Loucy (cell line): Measurements from ENCODE around the gene TJP1.

Experiments used
- H2AFZ ChIP-seq: fragments of 200-600 bp; sonication (generic); 2 replicates; pipeline ENCODE4 v1.6.0; 2016; ENCODE audit warnings: antibody characterized with exemption, mild to moderate bottlenecking, low read length, moderate library complexity
- H3F3A ChIP-seq: fragments of 200-600 bp; 2 replicates; pipeline ENCODE4 v1.6.0; 2016; ENCODE audit warnings: antibody characterized with exemption, low read depth, mild to moderate bottlenecking
- H3K27me3 ChIP-seq: fragments of 200-600 bp; sonication (generic); 2 replicates; pipeline ENCODE4 v1.6.1; 2014; ENCODE audit warnings: low read length, mild to moderate bottlenecking; ENCODE audit not compliant: insufficient read depth, poor library complexity, severe bottlenecking
- H3K36me3 ChIP-seq: fragments of 200-600 bp; sonication (generic); 2 replicates; pipeline ENCODE4 v1.6.1; 2016; ENCODE audit warnings: low read length; ENCODE audit not compliant: insufficient read depth
- H3K4me1 ChIP-seq: fragments of 200-600 bp; sonication (generic); 2 replicates; pipeline ENCODE4 v1.5.1; 2014; ENCODE audit warnings: low read length, mild to moderate bottlenecking; ENCODE audit not compliant: insufficient read depth, poor library complexity, severe bottlenecking
- H3K4me2 ChIP-seq: fragments of 200-600 bp; sonication (generic); 2 replicates; pipeline ENCODE4 v1.6.0; 2014; ENCODE audit warnings: antibody characterized with exemption, low read length, low read depth, mild to moderate bottlenecking; ENCODE audit not compliant: poor library complexity, severe bottlenecking
- H3K4me3 ChIP-seq: fragments of 200-600 bp; sonication (generic); 2 replicates; pipeline ENCODE4 v1.5.1; 2014; ENCODE audit warnings: low read length, mild to moderate bottlenecking, mixed read lengths; ENCODE audit not compliant: poor library complexity, severe bottlenecking
- H3K79me2 ChIP-seq: fragments of 200-600 bp; sonication (generic); 2 replicates; pipeline ENCODE4 v1.6.1; 2014; ENCODE audit warnings: low read length; ENCODE audit not compliant: insufficient read depth
- H3K9ac ChIP-seq: fragments of 200-600 bp; sonication (generic); 2 replicates; pipeline ENCODE4 v1.6.0; 2014; ENCODE audit warnings: mild to moderate bottlenecking, low read depth, low read length, moderate library complexity; ENCODE audit not compliant: poor library complexity, severe bottlenecking
- H3K9me2 ChIP-seq: fragments of 200-600 bp; sonication (generic); replicated peaks from 2 replicates; pipeline ENCODE4 v1.6.1; 2016; ENCODE audit warnings: low read depth, low read length, mixed read lengths
- H3K9me3 ChIP-seq: fragments of 200-600 bp; sonication (generic); 2 replicates; pipeline ENCODE4 v1.6.1; 2014; ENCODE audit warnings: mild to moderate bottlenecking, antibody characterized with exemption, low read length, low read depth; ENCODE audit not compliant: insufficient read depth
- H4K20me1 ChIP-seq: fragments of 200-600 bp; sonication (generic); 2 replicates; pipeline ENCODE4 v1.6.0; 2014; ENCODE audit warnings: antibody characterized with exemption, low read length, mild to moderate bottlenecking; ENCODE audit not compliant: insufficient read depth, poor library complexity, severe bottlenecking
- CTCF ChIP-seq: fragments of 200-600 bp; sonication (generic); conservative IDR thresholded peaks from 2 replicates; pipeline ENCODE4 v1.5.1; 2014; ENCODE audit warnings: mild to moderate bottlenecking, antibody characterized with exemption, low read length
- EZH2phosphoT487 ChIP-seq: fragments of 200-600 bp; IDR thresholded peaks from 2 replicates; pipeline ENCODE4 v1.6.1; 2018; ENCODE audit warnings: antibody characterized with exemption, mild to moderate bottlenecking, moderate library complexity, borderline replicate concordance

TJP1 gene

GRCh38 chr15:29789871-29790270, 32.4 kb downstream of the TJP1 start:
- H3K9me2 ChIP-seq = no peaks in the 10 kb centered on the region
- no peaks in the 10 kb centered on the region for H3K9me3 ChIP-seq
- H3K27me3 ChIP-seq = no peaks in the 10 kb centered on the region
- no peaks in the 10 kb centered on the region for H4K20me1 ChIP-seq
- H3K4me3 ChIP-seq = no peak overlapping the region
- H3K9ac ChIP-seq = no peak overlapping the region
- H3K4me1 ChIP-seq = no peaks in the 10 kb centered on the region
- no peaks in the 10 kb centered on the region for H3K36me3 ChIP-seq
- no peaks in the 10 kb centered on the region for H3F3A ChIP-seq
- no peak overlapping the region for H3K4me2 ChIP-seq
- TF ChIP-seq EZH2phosphoT487 = no peak
- TF ChIP-seq CTCF = no peak
- H2AFZ ChIP-seq = no peak overlapping the region
- no peaks in the 10 kb centered on the region for H3K79me2 ChIP-seq

GRCh38 chr15:29788433-29789034, 33.7 kb downstream of the TJP1 start:
- Histone ChIP-seq H3K4me3 (no peak overlapping the region), H3K9ac (no peak overlapping the region), H3K27me3 (no peaks in the 10 kb centered on the region), H3K79me2 (no peaks in the 10 kb centered on the region), H3K36me3 (no peaks in the 10 kb centered on the region), H3K9me2 (no peaks in the 10 kb centered on the region), H4K20me1 (no peaks in the 10 kb centered on the region), H3K9me3 (no peaks in the 10 kb centered on the region), H3K4me2 (no peak overlapping the region), H2AFZ (no peak overlapping the region), H3K4me1 (no peaks in the 10 kb centered on the region), H3F3A (no peaks in the 10 kb centered on the region)
- no peak for TF ChIP-seq CTCF
- TF ChIP-seq EZH2phosphoT487 = no peak

GRCh38 chr15:29787767-29788166, 34.5 kb downstream of the TJP1 start:
- Histone ChIP-seq H3K9ac (no peak overlapping the region), H4K20me1 (no peaks in the 10 kb centered on the region), H3K27me3 (no peaks in the 10 kb centered on the region), H2AFZ (no peak overlapping the region), H3F3A (no peaks in the 10 kb centered on the region), H3K4me1 (no peaks in the 10 kb centered on the region), H3K79me2 (no peaks in the 10 kb centered on the region), H3K4me3 (no peak overlapping the region), H3K9me2 (no peaks in the 10 kb centered on the region), H3K9me3 (no peaks in the 10 kb centered on the region), H3K4me2 (no peak overlapping the region), H3K36me3 (no peaks in the 10 kb centered on the region)
- TF ChIP-seq EZH2phosphoT487 = no peak
- no peak for TF ChIP-seq CTCF
